Fibroblast of lung (primary cell): Measurements from ENCODE around the gene ACKR4. TPM values are rescaled to one million over a fixed set of nuclear protein-coding genes. Genes with fewer than 3 reads are reported as not detected.
A peak's percentile ranks its signal among the peaks of the same experiment; 100 is the strongest.

Source experiments
- DNase-seq, 2 donors: peaks; one replicate each; pipeline versions ENCODE4 v3.0.0 to v3.0.0-alpha.2; 2010; ENCODE audit warnings: low read depth in 2 of 2
- H2AFZ ChIP-seq: 2 replicates; pipeline ENCODE4 v1.5.1; 2012; ENCODE audit warnings: low read length, control low read depth, inconsistent platforms
- H3K27ac ChIP-seq: 2 replicates; pipeline ENCODE4 v1.5.1; 2011; ENCODE audit warnings: low read length, control low read depth; ENCODE audit not compliant: insufficient read depth
- H3K27me3 ChIP-seq: 2 replicates; pipeline ENCODE4 v1.5.1; 2011; ENCODE audit warnings: mild to moderate bottlenecking, low read length; ENCODE audit not compliant: control insufficient read depth, insufficient read depth
- H3K36me3 ChIP-seq: 2 replicates; pipeline ENCODE4 v1.5.1; 2011; ENCODE audit warnings: low read length; ENCODE audit not compliant: control insufficient read depth, insufficient read depth
- H3K4me1 ChIP-seq: 2 replicates; pipeline ENCODE4 v1.5.1; 2011; ENCODE audit warnings: low read length; ENCODE audit not compliant: control insufficient read depth, insufficient read depth; ENCODE audit errors: extremely low read depth
- H3K4me2 ChIP-seq: 2 replicates; pipeline ENCODE4 v1.5.1; 2011; ENCODE audit warnings: low read length, control low read depth; ENCODE audit not compliant: insufficient read depth; ENCODE audit errors: extremely low read depth
- H3K4me3 ChIP-seq, 4 experiments: fragments of 200-600 bp in 1 of 4; sonication (generic) in 1 of 4; replicated peaks in 1 of 4; 2 replicates each; pipeline ENCODE4 v1.5.1; 2011 to 2016; ENCODE audit warnings: low read length in 4 of 4, low read depth in 3 of 4, mild to moderate bottlenecking in 3 of 4, control low read depth in 2 of 4, inconsistent platforms in 1 of 4, mixed read lengths in 1 of 4; ENCODE audit not compliant: insufficient read depth in 1 of 4; ENCODE audit errors: control extremely low read depth in 1 of 4
- H3K79me2 ChIP-seq: 2 replicates; pipeline ENCODE4 v1.5.1; 2012; ENCODE audit warnings: mild to moderate bottlenecking, low read length, inconsistent platforms; ENCODE audit not compliant: control insufficient read depth, insufficient read depth
- H3K9ac ChIP-seq: 2 replicates; pipeline ENCODE4 v1.5.1; 2011; ENCODE audit warnings: mild to moderate bottlenecking, low read length, control low read depth; ENCODE audit not compliant: insufficient read depth
- H3K9me3 ChIP-seq: 2 replicates; pipeline ENCODE4 v1.5.1; 2012; ENCODE audit warnings: low read depth, low read length; ENCODE audit not compliant: control insufficient read depth, insufficient read depth
- H4K20me1 ChIP-seq: 2 replicates; pipeline ENCODE4 v1.5.1; 2011; ENCODE audit warnings: low read length; ENCODE audit not compliant: control insufficient read depth, insufficient read depth; ENCODE audit errors: extremely low read depth
- CTCF ChIP-seq, 2 donors: IDR thresholded peaks in 1 of 2; conservative IDR thresholded peaks in 1 of 2; 1 replicate in 1 of 2; 2 replicates in 1 of 2; pipeline ENCODE4 v1.5.1; 2011 to 2012; ENCODE audit warnings: low read length in 2 of 2, control low read depth in 1 of 2, inconsistent platforms in 1 of 2, low read depth in 1 of 2, mild to moderate bottlenecking in 1 of 2
- EZH2 ChIP-seq: IDR thresholded peaks from 2 replicates; pipeline ENCODE4 v1.5.1; 2012; ENCODE audit warnings: low read length, control low read depth, mild to moderate bottlenecking; ENCODE audit errors: missing control alignments
- polyA plus RNA-seq, 2 donors: library from polyadenylated mRNA; depleted of rRNA in 1 of 2; stranded (reverse) in 1 of 2; unstranded in 1 of 2; fragments of >200 nt; gene quantifications; 2 replicates each; pipeline ENCODE4 v1.2.1, GENCODE V29; 2011 to 2012; ENCODE audit warnings: missing spikeins in 1 of 2
- total RNA-seq: library from RNA; depleted of rRNA; stranded (reverse); fragments of >200 nt; gene quantifications from 2 replicates; pipeline ENCODE4 v1.2.1, GENCODE V29; 2014

Gene ACKR4
- total and polyA plus RNA-seq, 2 donors (not counting 1 experiment from before 2014, with no cell fraction given) = 11.6 to 14.9 TPM

- no peak overlapping the region for H2AFZ ChIP-seq
- peak; percentile 43 to 76 for DNase-seq
These were observed 44.9 kb downstream of the ACKR4 start for GRCh38 chr3:132641837-132642538.

GRCh38 chr3:132642539-132642847 is 45.4 kb downstream of the ACKR4 start:
- H3K27me3 ChIP-seq = no peaks in the 10 kb centered on the region
- H3K4me2 ChIP-seq = no peak overlapping the region
- no peak overlapping the region for H2AFZ ChIP-seq
- H3K9me3 ChIP-seq = no peaks in the 10 kb centered on the region
- H3K27ac ChIP-seq = no peak overlapping the region
- H4K20me1 ChIP-seq = no peaks in the 10 kb centered on the region
- H3K4me1 ChIP-seq = peaks cover under 1% of the 10 kb centered on the region
- H3K4me3 ChIP-seq = no peak overlapping the region
- no peak for DNase-seq
- no peak for TF ChIP-seq EZH2
- TF ChIP-seq CTCF (conservative IDR thresholded peaks at IDR 0.05 in 1 of 2, IDR thresholded peaks at IDR 0.05 in 1 of 2; ENCODE audit: low read depth in 1 of 2, low read length in 2 of 2) = no peak
- no peaks in the 10 kb centered on the region for H3K79me2 ChIP-seq
- no peak overlapping the region for H3K9ac ChIP-seq
- H3K36me3 ChIP-seq = peaks cover 4% of the 10 kb centered on the region

More at GRCh38 chr3:132641837-132642538, 44.9 kb downstream of the ACKR4 start:
- Histone ChIP-seq H3K4me3 (no peak overlapping the region), H3K79me2 (no peaks in the 10 kb centered on the region), H3K9me3 (no peaks in the 10 kb centered on the region), H4K20me1 (no peaks in the 10 kb centered on the region), H3K36me3 (peaks cover 4% of the 10 kb centered on the region), H3K4me2 (no peak overlapping the region), H3K27ac (no peak overlapping the region), H3K27me3 (no peaks in the 10 kb centered on the region), H3K4me1 (peaks cover 4% of the 10 kb centered on the region), H3K9ac (no peak overlapping the region)
- peak; percentile 35 to 50 for TF ChIP-seq CTCF (conservative IDR thresholded peaks at IDR 0.05 in 1 of 2, IDR thresholded peaks at IDR 0.05 in 1 of 2; ENCODE audit: low read depth in 1 of 2, low read length in 2 of 2)
- no peak for TF ChIP-seq EZH2

- no peak for TF ChIP-seq CTCF (conservative IDR thresholded peaks at IDR 0.05 in 1 of 2, IDR thresholded peaks at IDR 0.05 in 1 of 2; ENCODE audit: low read depth in 1 of 2, low read length in 2 of 2)
- no peak for TF ChIP-seq EZH2
- H3K4me3 ChIP-seq = no peak overlapping the region
- no peak overlapping the region for H3K27ac ChIP-seq
- no peaks in the 10 kb centered on the region for H3K4me1 ChIP-seq
- no peak overlapping the region for H3K9ac ChIP-seq
- H2AFZ ChIP-seq = no peak overlapping the region
- peaks cover 4% of the 10 kb centered on the region for H3K36me3 ChIP-seq
- H3K79me2 ChIP-seq = no peaks in the 10 kb centered on the region
- H3K9me3 ChIP-seq = no peaks in the 10 kb centered on the region
- no peak overlapping the region for H3K4me2 ChIP-seq
- no peaks in the 10 kb centered on the region for H4K20me1 ChIP-seq
- no peak for DNase-seq
- no peaks in the 10 kb centered on the region for H3K27me3 ChIP-seq
These were observed 46.3 kb downstream of the ACKR4 start for GRCh38 chr3:132643366-132643765.
